ENCODE measurements around the gene ATP5MG.
"Not testable (repeated sequence)": the region's sequence is repeated elsewhere in the genome, so short reads cannot be mapped to it uniquely, and the experiment has no call there.

The ATP5MG gene

GRCh38 chr11:118382954-118383353 is 18.5 kb upstream of the ATP5MG start:
- DNase-seq (no peak), ATAC-seq (replicated peaks) (no peak)
- Mint-ChIP-seq H3K9me3 (no peaks in the 10 kb centered on the region), H3K4me1 (ENCODE audit: low read depth in 2 of 2) (no peaks in the 10 kb centered on the region), H3K36me3 (ENCODE audit: insufficient read depth) (peaks cover 89% of the 10 kb centered on the region), H3K4me3 (no peak overlapping the region), H3K27ac (no peak overlapping the region), H3K27me3 (no peaks in the 10 kb centered on the region)

- no peaks in the 10 kb centered on the region for H3K27me3 Mint-ChIP-seq
- no peaks in the 10 kb centered on the region for H3K9me3 Mint-ChIP-seq
- H3K4me3 Mint-ChIP-seq, result no peak overlapping the region
- H3K27ac Mint-ChIP-seq, result no peak overlapping the region
- ATAC-seq (replicated peaks) (no peak), DNase-seq (no peak)
- H3K4me1 Mint-ChIP-seq (ENCODE audit: low read depth in 2 of 2), result no peaks in the 10 kb centered on the region
- H3K36me3 Mint-ChIP-seq (ENCODE audit: insufficient read depth), result peaks cover 89% of the 10 kb centered on the region
Measured at GRCh38 chr11:118383657-118384056, 17.7 kb upstream of the ATP5MG start.

- ATAC-seq (replicated peaks), result peak; percentile 11
- Mint-ChIP-seq H3K27me3 (no peaks in the 10 kb centered on the region), H3K36me3 (ENCODE audit: insufficient read depth) (peaks cover 75% of the 10 kb centered on the region), H3K27ac (peak overlapping the region; percentile 97 to 99), H3K9me3 (no peaks in the 10 kb centered on the region), H3K4me3 (peak overlapping the region; percentile 51 to 62), H3K4me1 (ENCODE audit: low read depth in 2 of 2) (peaks cover 23 to 32% of the 10 kb centered on the region in 2 donors)
- DNase-seq, result peak in 1 of 3 experiments; percentile 17
Measured at GRCh38 chr11:118396097-118396501, 5.3 kb upstream of the ATP5MG start.

- H3K4me3 Mint-ChIP-seq, result no peak overlapping the region
- H3K27me3 Mint-ChIP-seq, result no peaks in the 10 kb centered on the region
- DNase-seq, result no peak
- H3K27ac Mint-ChIP-seq, result peak overlapping the region; percentile 97 to 99
- peaks cover 70% of the 10 kb centered on the region for H3K36me3 Mint-ChIP-seq (ENCODE audit: insufficient read depth)
- H3K4me1 Mint-ChIP-seq (ENCODE audit: low read depth in 2 of 2), result peaks cover 30 to 44% of the 10 kb centered on the region in 2 donors
- no peaks in the 10 kb centered on the region for H3K9me3 Mint-ChIP-seq
- ATAC-seq (replicated peaks), result no peak
Measured at GRCh38 chr11:118397448-118397847, 4.0 kb upstream of the ATP5MG start.

- peaks cover 37 to 52% of the 10 kb centered on the region in 2 donors for H3K4me1 Mint-ChIP-seq (ENCODE audit: low read depth in 2 of 2)
Measured at GRCh38 chr11:118398791-118399559, 2.4 kb upstream of the ATP5MG start.

GRCh38 chr11:118401880-118402590 is 629 bp downstream of the ATP5MG start:
- peaks cover 56% of the 10 kb centered on the region for H3K36me3 Mint-ChIP-seq (ENCODE audit: insufficient read depth)
- H3K4me3 Mint-ChIP-seq, result peak overlapping the region; percentile 95 to 98
- H3K27me3 Mint-ChIP-seq, result no peaks in the 10 kb centered on the region
- H3K9me3 Mint-ChIP-seq, result no peaks in the 10 kb centered on the region
- ATAC-seq (replicated peaks) (no peak), DNase-seq (no peak)
- H3K27ac Mint-ChIP-seq, result peak overlapping the region; percentile 97 to 99
- H3K4me1 Mint-ChIP-seq (ENCODE audit: low read depth in 2 of 2), result peaks cover 43 to 65% of the 10 kb centered on the region in 2 donors

More at GRCh38 chr11:118398791-118399559, 2.4 kb upstream of the ATP5MG start:
- H3K9me3 Mint-ChIP-seq, result no peaks in the 10 kb centered on the region
- no peaks in the 10 kb centered on the region for H3K27me3 Mint-ChIP-seq
- DNase-seq (peak; percentile 42 to 51 (median 50)), ATAC-seq (replicated peaks) (peak; percentile 82)
- peak overlapping the region; percentile 95 to 98 for H3K4me3 Mint-ChIP-seq
- peaks cover 72% of the 10 kb centered on the region for H3K36me3 Mint-ChIP-seq (ENCODE audit: insufficient read depth)
- H3K27ac Mint-ChIP-seq, result peak overlapping the region; percentile 97 to 99

- peak overlapping the region; percentile 95 to 98 for H3K4me3 Mint-ChIP-seq
- peaks cover 57% of the 10 kb centered on the region for H3K36me3 Mint-ChIP-seq (ENCODE audit: insufficient read depth)
- ATAC-seq (replicated peaks); H3K9me3 Mint-ChIP-seq; DNase-seq; H3K27me3 Mint-ChIP-seq: not testable (repeated sequence)
- peaks cover 43 to 65% of the 10 kb centered on the region in 2 donors for H3K4me1 Mint-ChIP-seq (ENCODE audit: low read depth in 2 of 2)
- H3K27ac Mint-ChIP-seq, result peak overlapping the region; percentile 97 to 99
Measured at GRCh38 chr11:118402594-118402993, 1.2 kb downstream of the ATP5MG start.

- peaks cover 67% of the 10 kb centered on the region for H3K36me3 Mint-ChIP-seq (ENCODE audit: insufficient read depth)
- DNase-seq, result no peak
- peak overlapping the region in 1 of 2 donors; percentile 44 for H3K27ac Mint-ChIP-seq
- no peak for ATAC-seq (replicated peaks)
- H3K27me3 Mint-ChIP-seq, result no peaks in the 10 kb centered on the region
- no peak overlapping the region for H3K4me3 Mint-ChIP-seq
- H3K4me1 Mint-ChIP-seq (ENCODE audit: low read depth in 2 of 2), result peaks cover 26 to 64% of the 10 kb centered on the region in 2 donors
- no peaks in the 10 kb centered on the region for H3K9me3 Mint-ChIP-seq
Measured at GRCh38 chr11:118406599-118407166, 5.3 kb downstream of the ATP5MG start.

- H3K27ac Mint-ChIP-seq, result peak overlapping the region; percentile 49 to 61
- no peak overlapping the region for H3K4me3 Mint-ChIP-seq
- peaks cover 61% of the 10 kb centered on the region for H3K36me3 Mint-ChIP-seq (ENCODE audit: insufficient read depth)
- ATAC-seq (replicated peaks), result no peak
- H3K27me3 Mint-ChIP-seq, result no peaks in the 10 kb centered on the region
- DNase-seq, result no peak
- H3K4me1 Mint-ChIP-seq (ENCODE audit: low read depth in 2 of 2), result peaks cover 7 to 37% of the 10 kb centered on the region in 2 donors
- no peaks in the 10 kb centered on the region for H3K9me3 Mint-ChIP-seq
Measured at GRCh38 chr11:118410055-118410745, 8.8 kb downstream of the ATP5MG start.

GRCh38 chr11:118411530-118411929 is 10.1 kb downstream of the ATP5MG start:
- Mint-ChIP-seq H3K27me3 (no peaks in the 10 kb centered on the region), H3K9me3 (no peaks in the 10 kb centered on the region), H3K4me1 (ENCODE audit: low read depth in 2 of 2) (peaks cover 3 to 24% of the 10 kb centered on the region in 2 donors), H3K4me3 (no peak overlapping the region), H3K27ac (no peak overlapping the region), H3K36me3 (ENCODE audit: insufficient read depth) (peaks cover 52% of the 10 kb centered on the region)
- no peak for ATAC-seq (replicated peaks)
- no peak for DNase-seq

GRCh38 chr11:118412921-118413320 is 11.5 kb downstream of the ATP5MG start:
- no peak overlapping the region for H3K27ac Mint-ChIP-seq
- H3K36me3 Mint-ChIP-seq (ENCODE audit: insufficient read depth), result peaks cover 38% of the 10 kb centered on the region
- no peak for ATAC-seq (replicated peaks)

GRCh38 chr11:118415062-118415738 is 13.8 kb downstream of the ATP5MG start:
- H3K27me3 Mint-ChIP-seq, result no peaks in the 10 kb centered on the region
- DNase-seq (no peak), ATAC-seq (replicated peaks) (no peak)
- H3K9me3 Mint-ChIP-seq, result no peaks in the 10 kb centered on the region
- peaks cover 0 to 5% of the 10 kb centered on the region in 2 donors for H3K4me1 Mint-ChIP-seq (ENCODE audit: low read depth in 2 of 2)
- no peak overlapping the region for H3K4me3 Mint-ChIP-seq
- peaks cover 18% of the 10 kb centered on the region for H3K36me3 Mint-ChIP-seq (ENCODE audit: insufficient read depth)
- H3K27ac Mint-ChIP-seq, result no peak overlapping the region

More at GRCh38 chr11:118412921-118413320, 11.5 kb downstream of the ATP5MG start:
- Mint-ChIP-seq H3K4me1 (ENCODE audit: low read depth in 2 of 2) (peaks cover 2 to 20% of the 10 kb centered on the region in 2 donors), H3K4me3 (no peak overlapping the region), H3K9me3 (no peaks in the 10 kb centered on the region), H3K27me3 (no peaks in the 10 kb centered on the region)
- no peak for DNase-seq

- Mint-ChIP-seq H3K4me1 (ENCODE audit: low read depth in 2 of 2) (peaks cover 0 to under 1% of the 10 kb centered on the region in 2 donors), H3K36me3 (ENCODE audit: insufficient read depth) (peaks cover 13% of the 10 kb centered on the region), H3K27ac (no peak overlapping the region), H3K9me3 (no peaks in the 10 kb centered on the region), H3K27me3 (no peaks in the 10 kb centered on the region), H3K4me3 (no peak overlapping the region)
- ATAC-seq (replicated peaks) (peak; percentile 35), DNase-seq (no peak)
Measured at GRCh38 chr11:118415739-118416068, 14.3 kb downstream of the ATP5MG start.
